Retinal pigment epithelial cell (primary cell): ENCODE data around the gene SMPD1.

Experiments used
- DNase-seq: peaks from one replicate; pipeline ENCODE4 v3.0.0-alpha.2; 2010; ENCODE audit warnings: low read depth
- H3K4me3 ChIP-seq: 2 replicates; pipeline ENCODE4 v1.5.1; 2011; ENCODE audit warnings: mild to moderate bottlenecking, low read length, control low read depth, moderate library complexity
- TF ChIP-seq, protein P1 (sequence below): conservative IDR thresholded peaks from 2 replicates; pipeline ENCODE4 v1.5.1; 2011; ENCODE audit warnings: low read depth, low read length, control low read depth, inconsistent platforms

SMPD1 gene

DNA sequence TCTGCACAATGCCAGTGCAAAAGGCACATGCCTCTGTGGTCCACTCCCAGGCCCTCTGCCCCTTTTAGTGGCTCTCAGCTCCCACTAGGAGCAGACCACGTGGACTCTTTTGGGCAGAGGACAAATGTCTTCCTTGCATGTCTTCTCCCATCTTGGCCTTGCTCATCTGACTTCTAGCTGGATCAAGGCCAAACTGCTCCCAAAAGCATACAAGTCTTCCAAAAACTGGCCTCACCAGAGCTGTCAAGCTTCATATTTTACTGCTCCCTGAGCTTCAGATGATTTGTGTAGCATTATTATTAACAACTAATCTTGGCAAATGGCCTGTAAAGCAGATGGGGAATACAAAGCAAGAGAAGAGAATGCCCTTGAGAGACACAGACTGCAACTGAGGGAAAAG lies 6.9 kb downstream of the SMPD1 start:
- no peak overlapping the region for H3K4me3 ChIP-seq
- no peak for DNase-seq
- TF ChIP-seq, protein P1, sequence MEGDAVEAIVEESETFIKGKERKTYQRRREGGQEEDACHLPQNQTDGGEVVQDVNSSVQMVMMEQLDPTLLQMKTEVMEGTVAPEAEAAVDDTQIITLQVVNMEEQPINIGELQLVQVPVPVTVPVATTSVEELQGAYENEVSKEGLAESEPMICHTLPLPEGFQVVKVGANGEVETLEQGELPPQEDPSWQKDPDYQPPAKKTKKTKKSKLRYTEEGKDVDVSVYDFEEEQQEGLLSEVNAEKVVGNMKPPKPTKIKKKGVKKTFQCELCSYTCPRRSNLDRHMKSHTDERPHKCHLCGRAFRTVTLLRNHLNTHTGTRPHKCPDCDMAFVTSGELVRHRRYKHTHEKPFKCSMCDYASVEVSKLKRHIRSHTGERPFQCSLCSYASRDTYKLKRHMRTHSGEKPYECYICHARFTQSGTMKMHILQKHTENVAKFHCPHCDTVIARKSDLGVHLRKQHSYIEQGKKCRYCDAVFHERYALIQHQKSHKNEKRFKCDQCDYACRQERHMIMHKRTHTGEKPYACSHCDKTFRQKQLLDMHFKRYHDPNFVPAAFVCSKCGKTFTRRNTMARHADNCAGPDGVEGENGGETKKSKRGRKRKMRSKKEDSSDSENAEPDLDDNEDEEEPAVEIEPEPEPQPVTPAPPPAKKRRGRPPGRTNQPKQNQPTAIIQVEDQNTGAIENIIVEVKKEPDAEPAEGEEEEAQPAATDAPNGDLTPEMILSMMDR = no peak

DNA sequence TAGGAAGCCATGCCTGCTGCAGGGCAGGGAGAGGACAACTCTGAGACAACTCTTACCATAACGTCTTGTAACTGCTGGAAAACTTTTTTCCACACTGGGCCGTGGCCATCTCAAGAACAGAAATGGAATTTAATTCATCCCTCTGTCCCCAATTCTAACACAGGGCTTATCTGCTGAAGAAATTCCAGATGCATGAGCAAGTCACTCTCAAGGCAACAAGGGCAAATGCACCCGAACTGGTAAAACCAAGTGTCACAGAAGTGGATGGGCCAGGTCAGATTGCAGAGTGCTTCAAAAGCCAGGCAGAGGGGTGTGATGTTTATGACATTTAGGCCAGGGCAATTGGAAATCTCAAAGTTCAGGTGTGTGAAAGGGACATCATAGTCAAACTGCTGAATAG lies 7.4 kb downstream of the SMPD1 start:
- DNase-seq = no peak
- TF ChIP-seq, protein P1 = no peak
- no peak overlapping the region for H3K4me3 ChIP-seq

DNA sequence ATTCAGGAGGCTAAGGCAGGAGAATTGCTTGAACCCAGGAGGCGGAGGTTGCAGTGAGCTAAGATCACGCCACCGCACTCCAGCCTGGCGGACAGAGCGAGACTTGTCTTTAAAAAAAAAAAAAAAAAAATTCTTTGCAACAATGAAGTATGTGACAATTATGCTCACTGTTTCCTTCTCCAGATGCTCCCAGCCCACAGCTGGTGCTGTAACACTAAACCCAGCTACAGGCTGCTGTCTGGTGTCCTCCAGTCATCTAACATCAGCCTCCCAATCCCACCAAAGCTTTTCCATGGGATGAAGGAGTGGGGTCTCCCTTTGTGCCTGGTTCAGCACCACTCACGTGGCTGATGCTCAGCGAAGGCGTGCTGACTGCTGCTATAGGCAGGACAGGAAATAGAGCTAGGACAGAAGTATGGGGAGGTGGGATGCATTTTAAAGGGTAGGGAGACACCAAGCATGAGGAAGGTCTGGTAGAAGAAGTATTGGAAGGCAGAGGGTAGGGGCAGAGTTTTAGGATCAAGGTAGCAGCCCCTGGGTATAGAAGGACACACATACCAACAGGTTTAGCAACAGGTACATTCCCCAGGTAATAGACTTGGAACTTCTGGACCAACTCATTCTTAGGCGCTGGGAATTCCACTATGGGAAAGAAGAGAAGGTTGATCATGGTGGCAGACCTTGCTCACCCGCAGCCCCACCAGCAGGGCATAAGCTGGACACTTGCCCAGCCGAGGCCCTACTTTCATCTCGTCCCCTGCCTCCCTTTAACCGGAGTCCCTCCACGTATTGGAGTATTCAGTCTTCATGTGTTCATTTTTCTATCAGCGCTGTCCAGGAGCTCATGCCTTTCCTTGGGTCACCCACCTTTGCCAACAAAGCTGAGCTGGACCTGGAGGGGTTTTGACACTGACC lies 10.4 kb downstream of the SMPD1 start:
- no peak overlapping the region for H3K4me3 ChIP-seq
- TF ChIP-seq, protein P1 = no peak
- DNase-seq = no peak

DNA sequence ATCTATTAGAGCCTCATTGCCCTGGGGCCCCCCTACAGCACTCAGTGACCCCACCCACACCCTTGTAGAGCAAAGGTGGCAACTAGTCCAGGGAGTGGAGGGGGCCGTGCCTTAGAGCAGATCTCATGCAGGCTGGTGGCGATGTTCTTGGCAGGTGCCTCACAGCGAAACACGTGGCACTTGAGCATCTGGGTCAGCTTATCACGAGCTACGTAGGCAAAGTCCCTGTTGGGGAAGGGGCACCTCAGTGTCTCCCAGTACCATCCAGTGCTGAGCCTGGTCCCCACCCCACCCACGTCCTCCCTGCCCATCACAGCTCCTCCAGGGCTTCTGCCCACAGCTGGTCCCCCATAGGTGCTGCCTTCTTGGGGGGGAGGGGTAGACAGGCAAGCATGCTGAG lies 11.2 kb downstream of the SMPD1 start:
- DNase-seq = no peak
- no peak overlapping the region for H3K4me3 ChIP-seq
- TF ChIP-seq, protein P1 = no peak

DNA sequence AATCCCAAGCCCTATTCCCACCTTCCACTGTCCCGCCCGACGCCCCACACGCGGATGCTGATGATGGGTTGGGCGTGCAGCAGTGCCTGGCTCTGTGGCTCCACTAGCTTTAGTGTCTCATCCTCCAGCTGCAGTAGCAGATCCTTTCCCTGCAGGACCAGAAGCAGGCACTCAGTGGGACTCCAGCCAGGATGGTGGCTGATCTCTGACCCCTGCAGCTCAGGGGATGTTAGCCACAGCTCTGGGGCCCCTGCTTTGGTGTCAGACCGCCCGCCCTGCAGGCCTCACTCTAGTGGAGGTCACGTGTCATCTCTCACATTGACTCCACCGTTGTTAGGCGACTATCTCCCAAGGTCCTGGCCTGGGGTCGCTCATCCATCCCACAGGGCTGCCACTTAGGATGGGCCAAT lies 11.8 kb downstream of the SMPD1 start:
- TF ChIP-seq, protein P1 = no peak
- no peak for DNase-seq
- H3K4me3 ChIP-seq = no peak overlapping the region

DNA sequence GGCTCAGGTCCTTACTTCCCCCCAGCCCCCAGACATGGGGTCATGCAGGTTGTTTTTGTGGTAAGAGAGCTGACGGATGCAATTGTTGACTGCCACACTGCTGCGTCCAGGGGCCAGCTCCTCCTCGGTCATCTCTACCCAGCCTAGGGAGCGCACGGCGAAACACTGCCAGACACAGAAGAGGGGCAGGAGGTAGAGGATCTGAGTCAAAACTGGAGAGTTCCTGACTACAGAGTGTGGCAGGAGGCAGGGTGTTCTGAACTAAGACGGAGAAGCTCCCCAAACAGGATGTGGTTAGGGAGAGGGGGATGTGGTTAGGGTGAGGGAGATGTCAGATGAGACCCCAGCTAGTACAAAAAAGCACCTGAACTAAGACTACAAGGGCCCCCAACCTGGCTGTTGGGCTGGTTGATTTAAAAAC lies 12.3 kb downstream of the SMPD1 start:
- TF ChIP-seq, protein P1 = no peak
- no peak for DNase-seq
- H3K4me3 ChIP-seq = no peak overlapping the region

DNA sequence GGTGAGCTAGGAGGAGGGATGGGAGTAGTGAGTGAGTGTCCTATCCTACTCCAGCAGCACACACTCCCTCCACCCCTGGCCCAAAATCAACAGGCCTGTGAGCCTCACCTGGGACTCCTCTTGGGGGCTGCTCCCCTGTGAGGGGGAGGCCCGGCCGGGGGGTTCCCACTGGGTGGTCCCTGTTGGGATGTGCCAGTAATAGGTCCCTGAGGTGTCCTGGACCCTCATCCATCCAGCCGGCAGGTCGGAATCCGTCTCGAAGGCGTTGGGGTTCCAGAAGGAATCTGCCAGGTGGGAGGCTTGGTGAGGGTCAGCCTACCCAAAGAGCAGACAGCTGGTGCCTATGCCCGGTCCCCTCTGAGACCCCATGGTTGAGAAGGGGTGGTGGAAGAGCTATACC lies 13.3 kb downstream of the SMPD1 start:
- DNase-seq = no peak
- no peak overlapping the region for H3K4me3 ChIP-seq
- TF ChIP-seq, protein P1 = no peak
